Medulla oblongata (tissue), 1 donor: Measurements from ENCODE around the gene OSTN.

Experiments used
- DNase-seq: peaks from one replicate; pipeline ENCODE4 v3.0.0-alpha.2; 2015; ENCODE audit errors: extremely low spot score

Gene OSTN

GRCh38 chr3:191235331-191236314 lies 36.6 kb downstream of the OSTN start:
- no peak for DNase-seq

GRCh38 chr3:191236646-191237045 lies 37.6 kb downstream of the OSTN start:
- no peak for DNase-seq

DNA sequence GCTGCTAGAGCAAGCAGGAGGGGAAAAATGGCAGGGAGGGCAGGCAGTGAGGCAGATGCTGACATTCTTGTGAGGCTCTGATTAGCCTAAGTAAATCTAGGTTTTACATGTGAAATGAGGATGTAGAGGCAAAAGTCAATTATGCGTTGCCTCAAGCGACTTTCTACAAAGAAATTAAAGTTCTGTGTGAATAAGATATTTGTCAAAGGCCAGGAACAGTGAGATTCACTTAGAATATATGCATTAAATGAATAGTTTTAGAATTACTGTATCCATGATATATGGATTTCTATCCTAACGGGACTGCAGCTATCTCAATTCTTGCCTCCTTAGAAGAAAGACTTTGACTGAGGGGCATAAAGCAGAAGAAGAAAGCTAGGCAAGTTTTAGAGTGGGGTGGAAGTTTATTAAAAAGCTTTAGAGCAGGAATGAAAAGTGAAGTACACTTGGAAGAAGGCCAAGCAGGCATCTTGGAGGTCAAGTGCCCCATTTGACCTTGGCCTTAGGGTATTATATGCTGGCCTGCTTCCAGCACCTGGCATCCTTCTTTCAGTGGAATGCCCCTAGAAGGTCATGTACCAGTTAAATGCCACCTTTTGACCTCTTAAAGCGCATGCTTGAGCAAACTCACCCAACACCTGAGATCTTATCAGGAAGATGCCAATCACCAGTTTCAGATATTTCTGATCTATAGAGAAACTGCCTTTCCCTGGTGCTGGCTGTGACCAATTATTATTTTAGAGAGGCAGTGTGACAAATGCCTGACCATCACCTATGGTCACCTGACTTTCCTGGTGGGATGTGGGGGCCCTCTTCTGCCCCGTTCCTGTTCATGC lies 38.2 kb downstream of the OSTN start:
- DNase-seq, result no peak

GRCh38 chr3:191238321-191238817 lies 39.3 kb downstream of the OSTN start:
- no peak for DNase-seq

GRCh38 chr3:191239407-191240031 lies 40.5 kb downstream of the OSTN start:
- DNase-seq, result no peak

GRCh38 chr3:191240486-191240885 lies 41.4 kb downstream of the OSTN start:
- peak; percentile 37 for DNase-seq

DNA sequence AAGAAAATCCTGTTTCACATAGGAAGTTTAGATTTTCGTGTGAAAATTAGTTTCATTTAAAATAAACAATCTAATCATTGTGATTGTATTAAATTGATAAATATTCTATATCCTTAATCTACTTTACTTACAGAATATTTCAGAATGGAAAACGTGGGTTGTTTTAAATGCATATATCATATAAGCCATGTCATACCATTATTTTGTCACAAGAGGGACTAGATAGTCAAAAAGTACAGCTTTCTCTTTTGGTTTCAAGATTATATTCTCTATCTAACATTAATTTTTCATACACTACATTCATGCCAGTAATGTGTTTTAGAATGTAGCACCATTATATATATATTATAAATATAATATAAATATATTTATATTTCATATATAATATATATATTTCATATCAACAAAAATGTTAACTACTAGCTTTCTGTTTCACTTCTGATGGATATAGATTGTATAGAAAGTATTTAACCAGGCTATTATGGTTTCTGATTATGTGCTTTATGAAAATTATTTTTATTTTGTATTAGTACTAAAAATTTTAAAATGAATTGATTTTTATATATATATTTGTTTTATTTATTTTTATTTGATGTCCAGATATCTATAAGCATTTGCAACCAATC lies 45.3 kb downstream of the OSTN start:
- DNase-seq, result no peak

GRCh38 chr3:191246034-191246433 lies 47.0 kb downstream of the OSTN start:
- peak; percentile 82 for DNase-seq

DNA sequence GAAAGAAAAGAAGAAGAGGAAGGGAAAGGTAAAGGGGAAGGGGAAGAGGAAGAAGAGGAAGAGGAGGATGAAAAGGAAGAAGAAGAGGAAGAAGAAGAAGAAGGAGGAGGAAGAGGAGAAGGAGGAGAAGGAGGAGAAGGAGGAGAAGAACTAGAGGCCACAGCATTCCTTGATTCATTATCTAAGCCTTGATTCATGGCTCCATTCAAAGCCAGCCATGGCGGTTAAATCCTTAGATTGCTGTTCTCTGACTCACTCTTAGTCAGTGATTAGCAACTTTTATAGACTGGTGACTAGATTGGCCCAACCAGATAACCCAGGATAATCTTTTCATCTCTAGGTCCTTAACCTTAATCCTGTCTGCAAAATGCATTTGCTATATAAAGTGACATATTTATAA lies 47.6 kb downstream of the OSTN start:
- no peak for DNase-seq

- DNase-seq, result peak; percentile 29
Measured at GRCh38 chr3:191253089-191253799, 54.2 kb downstream of the OSTN start.

GRCh38 chr3:191254098-191254873 lies 55.2 kb downstream of the OSTN start:
- no peak for DNase-seq

GRCh38 chr3:191255156-191255555 lies 56.1 kb downstream of the OSTN start:
- no peak for DNase-seq

DNA sequence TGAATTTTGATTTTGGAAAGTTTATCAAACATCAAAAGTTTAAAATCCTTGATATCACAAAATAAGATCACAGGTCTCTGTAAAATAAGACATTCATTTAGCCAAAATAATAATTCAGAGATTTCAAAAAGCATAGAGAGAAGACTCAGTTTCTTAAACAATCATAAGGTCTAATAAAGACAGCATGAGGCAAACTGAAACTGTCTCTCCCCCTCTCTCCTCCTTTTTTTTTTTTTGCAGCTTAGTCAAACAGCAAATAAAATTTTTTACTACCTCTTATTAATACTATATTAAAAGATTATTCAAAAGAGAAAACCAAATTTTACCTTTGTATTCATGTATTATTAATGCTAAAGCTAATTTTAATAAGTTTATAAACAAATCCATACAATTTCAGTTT lies 57.4 kb downstream of the OSTN start:
- DNase-seq, result no peak

DNA sequence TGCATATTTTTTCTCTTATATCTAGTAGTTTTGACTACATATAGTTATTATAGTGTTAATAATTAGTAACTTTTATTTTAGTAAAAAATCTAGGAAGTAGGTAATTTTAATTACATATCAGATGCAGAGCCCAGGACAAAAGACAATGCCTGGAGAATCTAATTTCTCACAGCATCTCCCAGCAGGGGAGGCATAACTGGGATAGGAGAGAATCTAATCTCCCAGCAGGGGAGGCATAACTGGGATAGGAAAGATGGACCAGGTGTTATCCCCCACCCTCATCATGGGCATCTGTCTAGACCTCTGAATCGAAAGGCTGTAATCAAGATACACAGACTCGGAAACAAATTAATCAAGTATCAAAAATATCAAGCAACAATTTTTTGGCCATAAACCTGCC lies 58.2 kb downstream of the OSTN start:
- no peak for DNase-seq

DNA sequence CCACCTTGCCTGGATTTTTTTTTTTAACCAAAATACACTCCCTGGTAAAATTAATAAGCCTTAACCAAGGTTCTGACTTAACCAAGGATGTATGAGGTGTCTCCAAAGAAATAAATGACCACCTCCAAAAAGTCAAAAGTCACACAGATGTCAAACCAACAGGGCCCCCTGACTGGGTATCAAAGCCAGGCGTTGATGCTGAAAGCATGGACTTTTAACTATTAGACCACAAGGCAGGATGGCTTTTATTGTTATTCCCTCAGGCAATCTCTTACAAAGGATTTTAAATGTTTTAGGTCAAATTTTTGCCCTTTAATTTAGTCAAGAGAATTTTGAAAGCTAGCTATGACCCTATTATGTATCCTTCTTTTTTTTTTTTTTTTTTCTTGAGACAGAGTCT lies 60.4 kb downstream of the OSTN start:
- DNase-seq, result no peak

- no peak for DNase-seq
Measured at GRCh38 chr3:191260431-191261303, 61.6 kb downstream of the OSTN start.

DNA sequence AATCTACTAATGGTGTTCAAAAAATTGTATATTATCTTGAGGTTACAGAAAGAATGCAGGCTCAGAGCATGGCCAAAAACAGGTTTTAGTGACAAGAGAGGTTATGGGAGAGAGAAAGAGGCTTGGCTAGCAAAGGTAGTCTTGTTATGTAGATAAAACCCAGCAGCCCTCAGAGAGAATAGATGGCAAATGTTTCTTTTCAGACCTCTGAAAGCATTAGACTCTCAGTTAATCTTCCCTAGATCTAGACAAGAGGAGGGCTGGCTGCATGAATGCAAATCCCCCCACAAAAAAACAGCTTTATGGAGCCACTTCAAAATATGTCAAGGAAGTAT lies 62.2 kb downstream of the OSTN start:
- no peak for DNase-seq

- DNase-seq, result no peak
Measured at GRCh38 chr3:191262650-191263049, 63.6 kb downstream of the OSTN start.

- DNase-seq, result no peak
Measured at GRCh38 chr3:191263365-191263764, 64.3 kb downstream of the OSTN start.
